ENCODE data around the gene CRYBG2.

Gene CRYBG2

GRCh38 chr1:26277719-26278118 lies 76.2 kb downstream of the CRYBG2 start:
- no peak for DNase-seq

- DNase-seq: no peak
These were observed 76.7 kb downstream of the CRYBG2 start for GRCh38 chr1:26277261-26277661.

GRCh38 chr1:26276432-26276838 lies 77.5 kb downstream of the CRYBG2 start:
- DNase-seq: no peak

GRCh38 chr1:26275580-26276431 lies 78.1 kb downstream of the CRYBG2 start:
- peak; percentile 74 for DNase-seq

GRCh38 chr1:26274801-26275425 lies 79.0 kb downstream of the CRYBG2 start:
- no peak for DNase-seq
